Calu3 (cell line): ENCODE measurements around the gene EPB41L2. TPM values are rescaled to one million over a fixed set of nuclear protein-coding genes. Genes with fewer than 3 reads are reported as not detected.

Experiments used
- BruUV-seq: library from RNA; stranded (reverse); fragments of 400-500 nt; replicated peaks from 2 replicates; lab custom pipeline; 2021; lab: Mats Ljungman, UMichigan
- CTCF ChIA-PET: fragments of 300-600 bp; sonication (Branson Sonifier 250); formaldehyde crosslinking; loops from one replicate; lab custom pipeline; 2022; ENCODE audit warnings: antibody characterized with exemption; lab: Charles Lee
- DNase-seq: peaks from one replicate; pipeline ENCODE4 v3.0.0; 2022
- H3K27ac Mint-ChIP-seq: one replicate; pipeline ENCODE4 v1.8.0; 2022; ENCODE audit warnings: mixed read lengths; ENCODE audit not compliant: unreplicated experiment
- H3K27me3 Mint-ChIP-seq: one replicate; pipeline ENCODE4 v1.8.0; 2022; ENCODE audit warnings: mixed read lengths; ENCODE audit not compliant: unreplicated experiment
- H3K36me3 Mint-ChIP-seq: one replicate; pipeline ENCODE4 v1.8.0; 2022; ENCODE audit warnings: mild to moderate bottlenecking, moderate library complexity, mixed read lengths; ENCODE audit not compliant: insufficient read depth, unreplicated experiment
- H3K4me1 Mint-ChIP-seq: one replicate; pipeline ENCODE4 v1.8.0; 2022; ENCODE audit warnings: mild to moderate bottlenecking, low read depth, mixed read lengths; ENCODE audit not compliant: unreplicated experiment
- H3K4me3 Mint-ChIP-seq: one replicate; pipeline ENCODE4 v1.8.0; 2022; ENCODE audit warnings: mild to moderate bottlenecking, low read depth, moderate library complexity, mixed read lengths; ENCODE audit not compliant: unreplicated experiment
- H3K9me3 Mint-ChIP-seq: one replicate; pipeline ENCODE4 v1.8.0; 2022; ENCODE audit warnings: low read depth, mixed read lengths; ENCODE audit not compliant: unreplicated experiment
- intact Hi-C: fragments of 100-400 bp; cut with micrococcal nuclease; formaldehyde crosslinking; loops from one replicate; pipeline ENCODE4 v1.10.0; 2022; ENCODE audit not compliant: unreplicated experiment
- total RNA-seq: library from RNA; stranded (reverse); gene quantifications from 2 replicates; pipeline ENCODE4 v1.2.3, GENCODE V29; 2022
- TF ChIP-seq, protein P1 (sequence below): fragments of 200-600 bp; IDR thresholded peaks from one replicate; pipeline ENCODE4 v1.8.0; 2022; ENCODE audit warnings: antibody characterized with exemption; ENCODE audit not compliant: unreplicated experiment

EPB41L2 gene
- total RNA-seq, 1 experiment from 2014 or later, result 332 TPM

DNA sequence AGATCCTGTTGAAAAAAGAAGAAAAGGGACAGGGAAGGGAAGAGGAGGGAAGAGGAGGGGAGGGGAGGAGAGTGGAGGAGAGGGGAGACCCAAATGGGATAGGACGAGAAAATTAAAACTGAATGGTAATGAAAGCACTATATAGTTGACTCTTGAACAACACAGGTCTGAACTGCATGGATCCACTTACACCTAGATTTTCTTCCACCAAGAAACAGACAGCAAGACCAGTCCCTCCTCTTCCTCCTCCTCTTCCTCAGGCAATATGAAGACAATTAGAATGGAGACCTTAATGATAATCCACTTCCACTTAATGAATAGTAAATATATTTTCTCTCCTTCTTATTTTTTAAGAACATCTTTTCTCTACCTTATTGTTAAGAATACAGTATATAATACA, 113.5 kb downstream of the EPB41L2 start:
- CTCF ChIA-PET, result no interaction called here
- Mint-ChIP-seq H3K4me3 (no peak overlapping the region), H3K4me1 (peaks cover 10% of the 10 kb centered on the region), H3K27me3 (no peaks in the 10 kb centered on the region), H3K27ac (no peak overlapping the region), H3K36me3 (peaks cover 6% of the 10 kb centered on the region), H3K9me3 (no peaks in the 10 kb centered on the region)
- intact Hi-C loops, result no loop called here
- TF ChIP-seq, protein P1, sequence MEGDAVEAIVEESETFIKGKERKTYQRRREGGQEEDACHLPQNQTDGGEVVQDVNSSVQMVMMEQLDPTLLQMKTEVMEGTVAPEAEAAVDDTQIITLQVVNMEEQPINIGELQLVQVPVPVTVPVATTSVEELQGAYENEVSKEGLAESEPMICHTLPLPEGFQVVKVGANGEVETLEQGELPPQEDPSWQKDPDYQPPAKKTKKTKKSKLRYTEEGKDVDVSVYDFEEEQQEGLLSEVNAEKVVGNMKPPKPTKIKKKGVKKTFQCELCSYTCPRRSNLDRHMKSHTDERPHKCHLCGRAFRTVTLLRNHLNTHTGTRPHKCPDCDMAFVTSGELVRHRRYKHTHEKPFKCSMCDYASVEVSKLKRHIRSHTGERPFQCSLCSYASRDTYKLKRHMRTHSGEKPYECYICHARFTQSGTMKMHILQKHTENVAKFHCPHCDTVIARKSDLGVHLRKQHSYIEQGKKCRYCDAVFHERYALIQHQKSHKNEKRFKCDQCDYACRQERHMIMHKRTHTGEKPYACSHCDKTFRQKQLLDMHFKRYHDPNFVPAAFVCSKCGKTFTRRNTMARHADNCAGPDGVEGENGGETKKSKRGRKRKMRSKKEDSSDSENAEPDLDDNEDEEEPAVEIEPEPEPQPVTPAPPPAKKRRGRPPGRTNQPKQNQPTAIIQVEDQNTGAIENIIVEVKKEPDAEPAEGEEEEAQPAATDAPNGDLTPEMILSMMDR, result no peak
- DNase-seq, result no peak
- BruUV-seq, result no TSS peak

DNA sequence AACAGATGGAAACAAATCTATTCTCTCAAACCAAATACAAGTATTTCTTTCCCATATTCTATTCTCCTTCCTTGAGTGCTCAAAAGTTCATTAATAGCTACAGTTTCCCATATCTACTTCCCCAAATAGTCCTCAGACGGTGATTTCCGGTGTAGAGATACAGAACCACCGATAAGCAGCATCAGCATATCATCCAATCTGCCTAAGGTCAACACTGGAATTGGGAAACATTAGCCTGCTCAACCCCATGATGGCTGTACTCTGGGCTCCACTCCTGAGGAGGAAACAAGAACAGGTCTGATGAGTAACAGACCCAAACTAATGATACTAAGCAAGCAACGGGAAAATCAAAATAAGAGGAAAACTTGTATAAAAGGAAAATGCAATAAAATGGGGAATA, 115.6 kb downstream of the EPB41L2 start:
- BruUV-seq, result no TSS peak
- intact Hi-C loops, result no loop called here
- no peaks in the 10 kb centered on the region for H3K27me3 Mint-ChIP-seq
- no peaks in the 10 kb centered on the region for H3K9me3 Mint-ChIP-seq
- TF ChIP-seq, protein P1, result no peak
- DNase-seq, result no peak
- peaks cover 10% of the 10 kb centered on the region for H3K4me1 Mint-ChIP-seq
- CTCF ChIA-PET, result no interaction called here
- no peak overlapping the region for H3K27ac Mint-ChIP-seq
- no peak overlapping the region for H3K4me3 Mint-ChIP-seq
- H3K36me3 Mint-ChIP-seq, result no peaks in the 10 kb centered on the region

DNA sequence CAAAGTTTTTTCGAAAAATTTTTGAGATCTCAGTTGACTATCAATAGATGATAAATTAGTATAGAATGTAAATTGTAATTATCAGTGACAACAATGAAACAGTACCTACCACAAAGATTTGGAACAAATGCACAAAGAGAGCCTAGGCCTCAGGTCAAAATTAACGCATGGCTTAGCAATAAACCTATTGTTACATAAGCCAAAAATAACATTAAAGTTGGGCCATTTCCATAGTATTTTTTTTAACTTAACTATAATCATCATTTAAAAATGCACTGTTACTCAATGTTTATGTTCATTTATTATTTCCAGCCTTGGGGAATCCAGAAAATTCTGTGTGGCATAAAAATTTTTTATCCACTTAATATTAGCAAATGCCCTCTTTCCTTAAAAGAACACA, 117.0 kb downstream of the EPB41L2 start:
- H3K36me3 Mint-ChIP-seq, result no peaks in the 10 kb centered on the region
- intact Hi-C loops, result no loop called here
- CTCF ChIA-PET, result no interaction called here

DNA sequence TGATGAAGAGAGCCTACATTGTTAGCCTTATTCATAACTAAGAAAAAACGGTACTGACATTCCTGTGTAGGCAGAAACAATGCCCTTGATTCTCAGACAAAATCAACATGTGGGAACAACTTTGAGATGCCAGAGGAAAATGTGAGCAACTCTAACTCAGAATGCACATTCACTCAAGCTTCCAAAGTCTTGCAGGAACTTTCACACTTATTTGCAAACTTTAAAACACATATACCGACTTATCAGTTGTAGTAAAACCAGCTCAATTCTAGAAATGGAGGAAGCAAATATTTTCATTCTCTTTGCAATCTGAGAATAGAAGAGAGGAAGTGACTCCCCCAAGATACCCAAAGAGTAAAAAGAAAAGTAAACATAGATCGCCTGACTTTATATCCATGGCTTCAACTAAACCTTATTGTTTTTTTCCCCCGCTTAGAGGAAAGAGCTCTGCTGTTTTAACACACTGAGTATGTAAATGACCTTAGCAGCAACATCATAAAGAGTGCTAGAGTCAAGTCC, 117.6 kb downstream of the EPB41L2 start:
- H3K36me3 Mint-ChIP-seq, result no peaks in the 10 kb centered on the region
- H3K27me3 Mint-ChIP-seq, result no peaks in the 10 kb centered on the region
- DNase-seq, result no peak
- no peak overlapping the region for H3K4me3 Mint-ChIP-seq
- intact Hi-C loops, result no loop called here
- TF ChIP-seq, protein P1, result no peak
- no peaks in the 10 kb centered on the region for H3K9me3 Mint-ChIP-seq
- no TSS peak for BruUV-seq
- CTCF ChIA-PET, result interaction anchor here (0.6 to 0.8 kb wide), 2 partner anchors 12 to 92 kb away, joined by 3 to 4 read pairs; no protein-coding TSS in a partner anchor
- H3K27ac Mint-ChIP-seq, result no peak overlapping the region
- H3K4me1 Mint-ChIP-seq, result peaks cover 10% of the 10 kb centered on the region

More for the DNA sequence above, 117.0 kb downstream of the EPB41L2 start:
- Mint-ChIP-seq H3K9me3 (no peaks in the 10 kb centered on the region), H3K27ac (no peak overlapping the region), H3K4me1 (peaks cover 10% of the 10 kb centered on the region), H3K4me3 (no peak overlapping the region), H3K27me3 (no peaks in the 10 kb centered on the region)
- BruUV-seq, result no TSS peak
- DNase-seq, result no peak
- TF ChIP-seq, protein P1, result no peak
